Tongue (tissue), 2 donors: ENCODE measurements around the gene ZMYM2. TPM values are rescaled to one million over a fixed set of nuclear protein-coding genes. Genes with fewer than 3 reads are reported as not detected.
"Not testable (repeated sequence)": the region's sequence is repeated elsewhere in the genome, so short reads cannot be mapped to it uniquely, and the experiment has no call there.

ENCODE experiments used
- DNase-seq: peaks from one replicate; pipeline ENCODE4 v3.0.0-alpha.2; 2015
- total RNA-seq: library from RNA; depleted of rRNA; stranded (reverse); fragments of >200 nt; gene quantifications from one replicate; pipeline ENCODE4 v1.2.3, GENCODE V29; 2014

The ZMYM2 gene
- total RNA-seq: 120 TPM

DNA sequence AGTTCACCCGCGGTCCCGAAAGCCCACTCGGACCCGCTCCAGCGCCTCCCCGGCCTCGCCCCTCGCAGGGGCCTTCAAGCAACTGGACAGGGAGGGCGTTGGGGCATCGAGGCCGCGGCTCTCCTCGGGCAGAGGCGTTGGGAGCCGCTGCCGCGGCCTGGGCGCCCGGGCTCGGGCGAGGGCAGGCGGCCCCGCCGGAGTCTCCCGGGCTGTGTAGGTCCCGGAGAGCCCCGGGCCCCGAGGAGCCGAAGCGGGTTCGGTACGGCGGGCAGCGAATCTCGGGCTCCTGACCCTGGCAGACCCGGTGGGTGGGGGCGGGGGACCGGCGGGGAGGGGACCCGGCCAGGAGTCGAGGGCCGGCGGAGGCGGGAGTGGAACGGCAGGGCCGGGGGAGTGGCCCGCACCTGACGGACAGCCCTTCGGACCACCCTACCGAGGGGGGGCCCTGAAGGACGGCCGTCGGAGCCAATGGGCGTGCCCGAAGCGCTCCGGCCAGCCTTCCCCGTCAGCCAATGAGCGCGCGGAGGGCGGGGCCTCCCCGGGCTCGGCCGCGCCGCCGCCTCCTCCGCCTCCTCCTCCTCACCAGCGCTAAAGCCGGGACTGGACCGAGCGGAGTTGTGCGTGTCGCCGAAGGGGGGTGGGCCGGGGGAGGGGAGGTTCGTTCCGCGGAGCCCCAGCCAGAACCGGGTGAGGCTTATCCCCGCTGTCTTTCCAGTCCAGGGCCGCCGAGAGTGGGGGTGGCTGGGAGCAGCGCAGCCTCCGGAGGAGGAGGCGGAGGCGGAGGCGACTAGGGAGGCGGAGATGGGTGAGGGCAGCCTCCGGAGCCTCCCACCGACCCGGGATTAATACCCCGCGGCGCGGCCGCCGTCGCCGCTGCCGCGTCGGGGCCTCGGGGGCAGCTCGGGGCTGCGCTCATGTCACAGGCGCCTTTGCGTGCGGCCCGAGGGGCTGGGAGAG lies at the start of gene ZMYM2:
TSS of gene ZMYM2 (plus strand) at position 573 of the 957 bp plus-strand sequence. CDS start 34,346 bp downstream, outside the sequence.
- DNase-seq: peak; percentile 99

DNA sequence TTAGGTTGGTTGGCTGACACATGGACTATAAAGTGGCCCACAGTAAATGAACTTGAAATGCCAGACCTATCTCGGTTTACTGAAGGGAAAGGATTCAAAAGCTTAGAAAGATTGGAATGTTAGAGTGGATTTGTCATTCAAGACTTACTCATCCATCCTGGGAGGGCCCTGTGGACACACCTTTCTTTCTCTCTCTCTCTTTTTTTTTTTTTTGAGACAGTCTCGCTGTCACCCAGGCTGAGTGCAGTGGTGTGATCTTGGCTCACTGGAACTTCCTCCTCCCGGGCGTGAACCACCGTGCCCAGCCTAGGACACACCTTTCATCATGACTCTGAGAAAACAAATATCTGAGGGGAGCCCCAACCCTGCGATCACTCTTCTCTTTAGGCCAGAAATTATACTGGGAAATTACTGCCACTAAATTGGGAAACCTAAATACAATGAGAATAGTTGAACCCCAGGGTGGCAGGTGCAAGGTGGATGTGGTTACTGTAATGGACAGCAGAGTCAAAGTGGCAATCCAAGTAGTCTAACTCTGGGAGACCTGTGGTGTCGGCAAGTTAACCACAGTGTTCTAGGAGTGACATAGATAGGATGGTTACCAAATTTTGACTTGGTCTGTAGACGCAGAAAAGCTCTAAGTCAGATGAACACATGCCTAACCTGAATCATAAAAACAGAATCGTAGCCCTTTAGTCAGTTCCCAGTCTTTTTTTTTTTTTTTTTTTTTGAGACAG lies 48.0 kb upstream of the ZMYM2 start:
- DNase-seq: no peak

DNA sequence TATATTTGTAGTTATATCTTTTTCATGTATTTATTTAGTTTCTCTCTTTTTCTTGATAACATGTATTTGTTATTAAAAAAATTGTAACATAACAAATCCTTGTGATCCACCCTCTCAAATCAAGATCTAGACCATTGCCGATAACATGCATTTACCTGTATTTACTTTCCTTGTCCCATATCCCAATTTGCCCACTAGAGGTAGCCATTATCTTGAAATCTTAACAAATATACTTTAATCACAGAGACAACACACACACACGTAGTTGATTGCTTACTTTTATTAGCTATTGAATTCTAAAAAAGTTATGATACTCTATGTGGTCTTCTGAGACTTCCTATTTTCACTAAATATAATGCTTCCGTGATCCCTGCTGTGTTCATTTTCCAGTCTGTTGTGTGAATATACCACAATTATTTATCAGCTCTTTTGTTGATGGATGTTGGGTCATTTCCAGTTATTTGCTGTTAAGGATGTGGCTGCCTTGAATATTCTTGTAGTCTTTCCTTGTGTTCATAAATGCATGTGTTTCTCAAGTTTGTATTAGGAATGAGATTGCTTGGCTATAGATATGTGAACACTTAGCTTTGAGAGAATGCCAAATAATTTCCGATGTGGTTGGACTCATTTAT lies 31.3 kb upstream of the ZMYM2 start:
- DNase-seq: peak; percentile 16

- no peak for DNase-seq
Measured at GRCh38 chr13:19940106-19940505, 18.4 kb upstream of the ZMYM2 start.

DNA sequence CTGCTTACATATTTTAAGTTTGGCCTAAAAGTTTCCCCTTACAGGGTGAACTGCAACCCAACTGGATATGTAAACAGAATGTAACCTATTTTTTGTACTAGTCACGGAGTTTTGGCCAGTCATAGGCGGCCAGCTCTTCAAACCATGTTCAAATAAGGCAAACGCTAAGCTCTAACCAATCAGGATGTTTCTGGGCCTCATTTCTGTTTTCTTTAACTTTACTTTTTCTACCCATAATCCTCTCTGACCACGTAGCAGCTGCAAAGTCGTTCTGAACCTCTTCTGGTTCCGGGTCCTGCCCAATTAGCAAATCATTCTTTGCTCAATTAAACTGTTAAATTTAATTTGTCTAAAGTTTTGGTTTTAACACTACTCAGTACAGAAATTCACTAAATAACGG lies 8.2 kb upstream of the ZMYM2 start:
- DNase-seq: no peak

DNA sequence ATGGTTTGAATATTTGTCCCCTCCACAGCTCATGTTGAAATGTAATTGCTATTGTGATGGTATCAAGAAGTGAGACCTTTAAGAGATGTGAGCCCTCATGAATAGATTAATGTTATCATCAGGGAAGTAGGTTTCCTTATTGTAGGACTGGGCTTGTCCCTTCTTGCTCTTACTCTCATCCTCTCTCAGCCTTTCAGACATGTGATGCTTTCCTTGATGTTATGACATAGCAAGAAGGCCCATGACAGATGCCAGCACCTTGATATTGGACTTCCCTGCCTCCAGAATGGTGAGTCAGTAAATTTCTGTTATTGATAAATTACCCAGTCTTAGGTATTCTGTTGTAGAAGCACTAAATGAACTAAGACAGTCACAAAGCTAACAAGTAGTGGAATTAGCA lies 5.7 kb upstream of the ZMYM2 start:
- no peak for DNase-seq

DNA sequence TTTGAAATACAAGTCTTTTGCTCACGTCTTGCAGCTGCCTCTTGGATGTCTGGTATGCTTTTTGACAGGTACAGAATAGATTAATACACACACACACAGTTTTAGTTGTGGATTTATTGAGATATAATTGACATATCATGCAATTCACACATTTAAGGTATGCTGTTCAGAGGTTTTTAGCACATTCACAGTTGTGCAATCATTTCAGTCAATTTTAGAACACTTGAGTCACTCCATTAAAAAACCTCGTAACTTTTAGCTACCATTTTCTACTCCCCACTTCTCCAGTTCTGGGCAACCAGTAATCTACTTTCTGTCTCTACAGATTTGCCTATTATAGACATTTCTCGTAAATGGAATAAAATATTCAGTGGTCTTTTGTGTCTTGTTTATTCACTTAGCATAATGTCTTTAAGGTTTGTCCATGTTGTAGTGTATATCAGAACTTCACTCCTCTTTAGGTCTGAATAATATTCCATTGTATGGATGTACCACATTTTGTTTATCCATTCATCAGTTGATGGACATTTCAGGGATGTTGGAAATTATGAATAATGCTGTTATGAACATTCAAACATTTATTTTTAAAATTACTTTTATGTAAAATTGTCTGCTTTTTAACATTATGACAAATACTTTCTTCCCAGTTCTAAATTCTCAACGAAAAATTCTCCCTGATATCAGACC lies 2.5 kb upstream of the ZMYM2 start:
- DNase-seq: no peak

DNA sequence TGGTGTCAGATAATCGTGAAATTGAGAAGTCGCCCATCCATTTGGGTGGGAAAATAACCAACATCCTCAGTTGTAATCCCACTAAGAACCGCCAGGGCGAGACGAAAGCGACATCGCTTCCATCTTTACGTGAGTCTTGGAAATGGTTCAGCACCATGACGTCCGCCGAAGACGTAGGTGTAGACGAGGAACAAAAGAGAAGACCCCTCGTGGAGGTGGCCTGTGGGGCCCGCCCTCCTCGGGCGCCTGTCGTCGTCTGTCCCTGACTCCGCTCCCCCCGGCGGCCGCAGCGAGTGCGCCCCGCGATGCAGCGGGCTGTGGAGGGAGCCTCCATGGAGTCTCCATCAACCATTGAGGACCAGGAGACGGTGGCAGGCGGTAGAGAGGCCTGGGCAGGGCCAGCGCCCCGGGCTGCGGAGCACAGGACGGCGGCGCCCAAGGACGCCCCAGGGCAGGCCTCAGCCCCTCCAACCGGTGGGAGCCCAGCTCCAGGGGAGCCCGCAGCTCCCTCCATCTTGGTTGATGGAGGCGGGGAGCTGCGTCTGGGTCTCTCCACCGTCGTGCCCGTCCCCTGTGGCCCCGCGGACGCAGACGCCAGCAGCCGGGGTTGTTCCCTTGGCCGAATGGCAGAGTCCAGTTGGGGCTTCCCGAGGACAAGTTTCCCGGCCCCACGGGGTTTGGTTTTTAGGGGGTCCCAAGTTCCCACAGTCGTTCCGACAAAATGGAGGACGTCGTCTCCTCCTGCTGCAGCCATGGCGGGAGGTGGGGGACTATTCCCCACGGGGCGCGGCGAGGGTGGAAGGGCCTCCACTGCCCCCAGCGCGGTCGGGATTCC lies 990 bp upstream of the ZMYM2 start:
- peak; percentile 94 for DNase-seq

DNA sequence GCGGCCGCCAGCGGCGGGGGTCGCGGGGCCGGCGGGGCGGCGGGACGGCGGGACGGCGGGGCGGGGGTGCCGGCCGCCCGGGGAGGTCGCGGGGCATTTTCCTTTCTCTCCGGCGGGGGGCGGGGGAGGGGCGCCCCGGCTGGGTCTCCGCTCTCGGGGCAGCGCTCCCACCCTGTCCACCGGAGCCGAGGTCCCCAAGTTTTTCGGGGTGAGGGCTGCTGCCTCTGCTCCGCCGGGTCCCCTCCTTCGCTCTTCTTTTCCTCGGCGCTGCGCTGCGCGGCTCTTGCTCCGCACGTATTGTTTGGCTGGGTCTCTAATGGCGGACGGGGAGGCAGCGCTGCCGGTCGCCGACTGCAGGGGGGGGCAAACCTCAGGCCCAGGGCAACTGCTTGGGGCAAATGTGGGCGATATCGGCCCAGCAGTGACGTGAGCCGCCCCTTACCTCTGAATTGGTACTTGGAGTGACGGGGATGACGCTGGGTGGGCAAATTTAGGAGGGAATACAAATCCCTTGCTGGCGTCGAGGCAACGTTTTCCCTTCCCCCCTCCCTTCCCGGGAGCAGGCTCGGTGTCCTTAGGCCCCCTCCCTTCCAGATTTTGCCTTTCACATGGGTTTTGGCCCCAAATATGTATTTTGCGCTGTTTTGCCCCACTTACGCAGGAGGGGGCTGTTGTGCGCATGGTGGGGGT lies 759 bp downstream of the ZMYM2 start:
- peak; percentile 70 for DNase-seq

- peak; percentile 96 for DNase-seq
Measured at GRCh38 chr13:19959831-19960652, 1.5 kb downstream of the ZMYM2 start.

- DNase-seq: no peak
Measured at GRCh38 chr13:19960653-19960976, 2.1 kb downstream of the ZMYM2 start.

DNA sequence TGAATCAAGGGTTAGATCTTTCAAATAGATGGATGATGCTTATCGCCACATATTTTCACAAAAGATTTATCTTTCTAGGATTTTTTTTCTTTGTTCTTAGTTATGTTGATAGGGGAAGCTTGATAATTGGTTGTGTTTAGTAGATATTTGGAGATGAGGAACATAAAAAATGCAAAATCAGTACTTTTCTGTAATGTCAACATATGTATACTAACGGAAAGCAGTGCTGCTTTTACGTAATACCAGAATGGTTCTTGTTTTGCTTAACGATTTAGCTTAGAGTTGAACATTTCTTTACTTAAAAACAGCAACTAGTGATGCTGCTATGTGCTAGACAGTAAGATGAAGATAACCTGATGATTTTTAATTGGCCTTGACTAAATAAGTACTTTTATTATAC lies 3.0 kb downstream of the ZMYM2 start:
- DNase-seq: no peak

- no peak for DNase-seq
Measured at GRCh38 chr13:19961924-19962323, 3.4 kb downstream of the ZMYM2 start.

DNA sequence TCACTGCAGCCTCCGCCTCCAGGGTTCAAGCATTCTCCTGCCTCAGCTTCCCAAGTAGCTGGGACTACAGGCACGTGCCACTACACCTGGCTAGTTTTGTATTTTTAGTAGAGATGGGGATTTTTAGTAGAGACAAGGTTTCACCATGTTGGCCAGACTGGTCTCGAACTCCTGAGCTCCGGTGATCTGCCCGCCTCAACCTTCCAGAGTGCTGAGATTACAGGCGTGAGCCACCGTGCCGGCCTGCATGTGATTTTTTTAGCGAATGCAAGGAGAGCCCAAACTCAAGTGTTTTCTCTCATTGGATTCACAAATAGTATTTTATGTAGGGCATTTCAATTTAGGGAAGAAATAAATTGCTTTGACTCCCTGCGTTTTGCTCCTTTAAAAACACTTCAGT lies 4.4 kb downstream of the ZMYM2 start:
- no peak for DNase-seq

GRCh38 chr13:19967621-19968020 lies 9.1 kb downstream of the ZMYM2 start:
- no peak for DNase-seq

- not testable (repeated sequence) for DNase-seq
Measured at GRCh38 chr13:19974498-19975009, 16.0 kb downstream of the ZMYM2 start.

DNA sequence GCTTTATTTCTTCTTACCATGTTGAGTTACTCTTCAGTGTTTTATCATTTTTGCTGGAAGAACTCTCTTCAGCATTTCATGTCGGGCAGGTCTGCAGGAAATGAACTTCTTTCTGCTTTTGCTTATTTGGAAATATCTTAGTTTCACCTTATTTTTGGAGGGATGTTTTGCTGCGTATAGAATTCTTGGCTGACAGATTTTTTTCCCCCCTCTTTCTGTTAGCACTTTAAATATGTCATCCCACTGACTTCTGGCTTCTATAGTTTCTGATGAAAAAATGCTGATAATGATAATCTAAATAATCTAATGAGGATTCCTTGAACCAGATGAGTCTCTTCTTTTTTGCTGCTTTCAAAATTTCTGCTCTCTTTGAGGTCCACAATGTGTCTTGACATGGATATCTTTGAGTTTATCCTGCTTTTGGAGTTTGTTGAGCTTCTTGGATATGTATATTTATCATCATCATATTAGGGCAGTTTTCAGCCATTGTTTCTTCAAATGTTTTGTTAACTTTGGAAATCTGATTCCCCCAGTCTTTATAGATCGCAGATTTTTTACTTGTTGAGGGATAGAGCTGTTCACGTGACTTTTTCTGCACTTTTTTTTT lies 20.4 kb downstream of the ZMYM2 start:
- no peak for DNase-seq

- DNase-seq: no peak
Measured at GRCh38 chr13:19981685-19982238, 23.2 kb downstream of the ZMYM2 start.
